Parathyroid adenoma (tissue), 2 donors: Measurements from ENCODE around the gene TMEM221.
A peak's percentile ranks its signal among the peaks of the same experiment; 100 is the strongest.
"Not testable (repeated sequence)": the region's sequence is repeated elsewhere in the genome, so short reads cannot be mapped to it uniquely, and the experiment has no call there.

Experiments
- H2AFZ ChIP-seq: fragments of 300-600 bp; sonication (generic); one replicate; pipeline ENCODE4 v1.7.0; 2017; ENCODE audit warnings: antibody characterized with exemption, mild to moderate bottlenecking
- H3K27ac ChIP-seq: fragments of 300-600 bp; sonication (generic); one replicate; pipeline ENCODE4 v1.7.0; 2017
- H3K27me3 ChIP-seq: fragments of 300-600 bp; sonication (generic); one replicate; pipeline ENCODE4 v1.7.0; 2017; ENCODE audit warnings: low read length; ENCODE audit not compliant: control insufficient read depth, insufficient read depth
- H3K36me3 ChIP-seq: fragments of 300-600 bp; sonication (generic); one replicate; pipeline ENCODE4 v1.7.0; 2017; ENCODE audit warnings: low read length; ENCODE audit not compliant: control insufficient read depth, insufficient read depth
- H3K4me1 ChIP-seq: fragments of 300-600 bp; sonication (generic); one replicate; pipeline ENCODE4 v1.7.0; 2017; ENCODE audit warnings: control low read depth
- H3K4me2 ChIP-seq: fragments of 300-600 bp; sonication (generic); one replicate; pipeline ENCODE4 v1.7.0; 2017; ENCODE audit warnings: low read length
- H3K4me3 ChIP-seq: fragments of 300-600 bp; sonication (generic); one replicate; pipeline ENCODE4 v1.7.0; 2017; ENCODE audit warnings: low read depth, low read length
- H3K79me2 ChIP-seq: fragments of 300-600 bp; sonication (generic); one replicate; pipeline ENCODE4 v1.7.0; 2017; ENCODE audit warnings: control low read depth
- H3K9ac ChIP-seq: fragments of 300-600 bp; sonication (generic); one replicate; pipeline ENCODE4 v1.7.0; 2017; ENCODE audit warnings: mild to moderate bottlenecking
- H3K9me3 ChIP-seq: fragments of 300-600 bp; sonication (generic); one replicate; pipeline ENCODE4 v1.7.0; 2017; ENCODE audit warnings: low read length; ENCODE audit not compliant: control insufficient read depth
- CTCF ChIP-seq: fragments of 300-600 bp; sonication (generic); IDR thresholded peaks from one replicate; pipeline ENCODE4 v1.7.0; 2017; ENCODE audit warnings: antibody characterized with exemption, mild to moderate bottlenecking
- donor health status: primary hyperparathyroidism.

Gene TMEM221

GRCh38 chr19:17482877-17483604 lies 34.6 kb upstream of the TMEM221 start:
- H3K27ac ChIP-seq, result no peak overlapping the region
- no peaks in the 10 kb centered on the region for H3K9me3 ChIP-seq
- TF ChIP-seq CTCF, result no peak
- H3K9ac ChIP-seq, result no peak overlapping the region
- no peaks in the 10 kb centered on the region for H3K27me3 ChIP-seq
- H3K79me2 ChIP-seq, result peaks cover 22% of the 10 kb centered on the region
- H3K4me2 ChIP-seq, result no peak overlapping the region
- H3K4me3 ChIP-seq, result no peak overlapping the region
- no peaks in the 10 kb centered on the region for H3K4me1 ChIP-seq
- no peak overlapping the region for H2AFZ ChIP-seq
- no peaks in the 10 kb centered on the region for H3K36me3 ChIP-seq

- TF ChIP-seq CTCF, result no peak
- no peaks in the 10 kb centered on the region for H3K27me3 ChIP-seq
- H3K4me1 ChIP-seq, result no peaks in the 10 kb centered on the region
- H3K79me2 ChIP-seq, result peaks cover 22% of the 10 kb centered on the region
- H3K4me3 ChIP-seq, result no peak overlapping the region
- H3K36me3 ChIP-seq, result no peaks in the 10 kb centered on the region
- H3K9ac ChIP-seq, result no peak overlapping the region
- H3K27ac ChIP-seq, result no peak overlapping the region
- H2AFZ ChIP-seq, result no peak overlapping the region
- no peak overlapping the region for H3K4me2 ChIP-seq
- no peaks in the 10 kb centered on the region for H3K9me3 ChIP-seq
Measured at GRCh38 chr19:17481986-17482385, 33.5 kb upstream of the TMEM221 start.

GRCh38 chr19:17479325-17479791 lies 30.9 kb upstream of the TMEM221 start:
- no peak for TF ChIP-seq CTCF
- no peak overlapping the region for H3K4me2 ChIP-seq
- H3K79me2 ChIP-seq, result peaks cover 23% of the 10 kb centered on the region
- peaks cover 8% of the 10 kb centered on the region for H3K4me1 ChIP-seq
- H3K27ac ChIP-seq, result no peak overlapping the region
- no peaks in the 10 kb centered on the region for H3K9me3 ChIP-seq
- no peak overlapping the region for H3K9ac ChIP-seq
- no peaks in the 10 kb centered on the region for H3K27me3 ChIP-seq
- H3K4me3 ChIP-seq, result no peak overlapping the region
- H2AFZ ChIP-seq, result no peak overlapping the region
- no peaks in the 10 kb centered on the region for H3K36me3 ChIP-seq

- H2AFZ ChIP-seq, result peak overlapping the region; percentile 23
- no peak overlapping the region for H3K4me3 ChIP-seq
- peak overlapping the region; percentile 68 for H3K27ac ChIP-seq
- H3K4me2 ChIP-seq, result peak overlapping the region; percentile 14
- TF ChIP-seq CTCF, result no peak
- H3K36me3 ChIP-seq, result no peaks in the 10 kb centered on the region
- H3K9ac ChIP-seq, result no peak overlapping the region
- H3K27me3 ChIP-seq, result no peaks in the 10 kb centered on the region
- peaks cover 30% of the 10 kb centered on the region for H3K79me2 ChIP-seq
- H3K4me1 ChIP-seq, result peaks cover 14% of the 10 kb centered on the region
- H3K9me3 ChIP-seq, result no peaks in the 10 kb centered on the region
Measured at GRCh38 chr19:17475541-17476115, 27.2 kb upstream of the TMEM221 start.

- H3K36me3 ChIP-seq, H3K4me3 ChIP-seq, H3K27me3 ChIP-seq, H3K9me3 ChIP-seq, H3K9ac ChIP-seq, H2AFZ ChIP-seq: not testable (repeated sequence)
- Histone ChIP-seq H3K27ac (peak overlapping the region; percentile 68), H3K4me1 (peaks cover 14% of the 10 kb centered on the region), H3K4me2 (peak overlapping the region; percentile 7), H3K79me2 (peaks cover 30% of the 10 kb centered on the region)
Measured at GRCh38 chr19:17475011-17475540, 26.6 kb upstream of the TMEM221 start.
